GM10248 (cell line): ENCODE results near the gene CHTF8.

Source experiments
- CTCF ChIA-PET: fragments of 300-600 bp; sonication (Branson Sonifier 250); formaldehyde crosslinking; extraction: SDS; loops from one replicate; lab custom pipeline; 2021; ENCODE audit warnings: antibody characterized with exemption; lab: Yijun Ruan, JAX
- POLR2A ChIA-PET: fragments of 350-650 bp; sonication (Branson Sonifier 250); formaldehyde crosslinking; extraction: SDS; loops from one replicate; lab custom pipeline; 2020; ENCODE audit warnings: antibody characterized with exemption; lab: Yijun Ruan, JAX
- DNase-seq: peaks from one replicate; pipeline ENCODE4 v3.0.0; 2012; ENCODE audit errors: extremely low spot score
- CTCF ChIP-seq: IDR thresholded peaks from 2 replicates; pipeline ENCODE4 v1.5.1; 2012; ENCODE audit warnings: mild to moderate bottlenecking, low read depth; ENCODE audit errors: extremely low read depth, missing control alignments, control extremely low read depth

The CHTF8 gene

GRCh38 chr16:69084289-69084688 is 48.1 kb downstream of the CHTF8 start:
- no peak for TF ChIP-seq CTCF
- DNase-seq, result no peak
- POLR2A ChIA-PET, result no interaction called here
- CTCF ChIA-PET, result interaction anchor here (1.6 to 2.0 kb wide), 2 partner anchors 10 to 12 kb away, joined by 6 to 7 read pairs; no protein-coding TSS in a partner anchor

GRCh38 chr16:69083306-69083941 is 49.0 kb downstream of the CHTF8 start:
- POLR2A ChIA-PET, result no interaction called here
- DNase-seq, result no peak
- TF ChIP-seq CTCF, result peak; percentile 4
- CTCF ChIA-PET, result interaction anchor here (1.6 to 2.0 kb wide), 2 partner anchors 11 to 41 kb away, joined by 4 to 6 read pairs; no protein-coding TSS in a partner anchor

GRCh38 chr16:69079697-69080096 is 52.7 kb downstream of the CHTF8 start:
- no peak for DNase-seq
- POLR2A ChIA-PET, result no interaction called here
- CTCF ChIA-PET, result interaction anchor here (1.2 kb wide), 1 partner anchor 15 kb away, joined by 3 read pairs; no protein-coding TSS in a partner anchor
- no peak for TF ChIP-seq CTCF

GRCh38 chr16:69078073-69078472 is 54.3 kb downstream of the CHTF8 start:
- no peak for DNase-seq
- POLR2A ChIA-PET, result no interaction called here
- no peak for TF ChIP-seq CTCF
- CTCF ChIA-PET, result no interaction called here

GRCh38 chr16:69077251-69077650 is 55.1 kb downstream of the CHTF8 start:
- POLR2A ChIA-PET, result no interaction called here
- no peak for TF ChIP-seq CTCF
- DNase-seq, result no peak
- CTCF ChIA-PET, result no interaction called here

GRCh38 chr16:69073181-69073702 is 59.1 kb downstream of the CHTF8 start:
- no peak for TF ChIP-seq CTCF
- POLR2A ChIA-PET, result no interaction called here
- CTCF ChIA-PET, result interaction anchor here (1.1 to 4.2 kb wide), 3 partner anchors 12 to 51 kb away, joined by 4 to 15 read pairs (median 7); no protein-coding TSS in a partner anchor
- no peak for DNase-seq
